GM23248 (cell line): ENCODE measurements around the gene TEX26.

Experiments
- EZH2 ChIP-seq: fragments of 200-600 bp; sonication (generic); IDR thresholded peaks from 2 replicates; pipeline ENCODE4 v1.6.1; 2018; ENCODE audit warnings: antibody characterized with exemption, mild to moderate bottlenecking; ENCODE audit not compliant: insufficient read depth, poor library complexity, severe bottlenecking
- EZH2phosphoT487 ChIP-seq: fragments of 200-600 bp; sonication (generic); IDR thresholded peaks from 2 replicates; pipeline ENCODE4 v1.6.1; 2018; ENCODE audit warnings: antibody characterized with exemption, moderate library complexity, mild to moderate bottlenecking, low read depth; ENCODE audit not compliant: insufficient read depth

- TF ChIP-seq EZH2 (no peak), EZH2phosphoT487 (no peak)
Measured at GRCh38 chr13:30983431-30983830, 51.0 kb downstream of the TEX26 start.
